ENCODE measurements around the gene REELD1.

DNA sequence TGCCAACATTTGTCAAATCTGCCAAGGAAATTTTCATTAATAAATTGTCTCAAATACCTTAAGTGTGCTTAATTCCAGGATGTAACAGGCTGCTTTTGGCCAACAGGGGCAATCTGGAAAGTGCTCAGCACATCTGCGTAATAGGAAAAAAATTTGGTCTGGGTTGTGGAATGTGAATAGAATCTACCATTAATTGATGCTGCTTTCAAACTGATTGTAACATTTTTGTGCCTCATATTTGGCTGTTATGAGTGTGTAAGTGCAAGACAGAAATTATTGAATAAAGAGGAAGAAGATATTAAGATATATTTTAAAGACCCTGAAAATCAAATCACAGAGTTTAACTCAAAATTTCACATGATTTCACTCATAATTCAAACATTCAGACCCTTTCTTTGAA lies 41.1 kb downstream of the REELD1 start:
- TF ChIP-seq POLR2AphosphoS2 (IDR thresholded peaks at IDR 0.05; ENCODE audit: low read depth, low read length): no peak
- TF ChIP-seq, protein P1, sequence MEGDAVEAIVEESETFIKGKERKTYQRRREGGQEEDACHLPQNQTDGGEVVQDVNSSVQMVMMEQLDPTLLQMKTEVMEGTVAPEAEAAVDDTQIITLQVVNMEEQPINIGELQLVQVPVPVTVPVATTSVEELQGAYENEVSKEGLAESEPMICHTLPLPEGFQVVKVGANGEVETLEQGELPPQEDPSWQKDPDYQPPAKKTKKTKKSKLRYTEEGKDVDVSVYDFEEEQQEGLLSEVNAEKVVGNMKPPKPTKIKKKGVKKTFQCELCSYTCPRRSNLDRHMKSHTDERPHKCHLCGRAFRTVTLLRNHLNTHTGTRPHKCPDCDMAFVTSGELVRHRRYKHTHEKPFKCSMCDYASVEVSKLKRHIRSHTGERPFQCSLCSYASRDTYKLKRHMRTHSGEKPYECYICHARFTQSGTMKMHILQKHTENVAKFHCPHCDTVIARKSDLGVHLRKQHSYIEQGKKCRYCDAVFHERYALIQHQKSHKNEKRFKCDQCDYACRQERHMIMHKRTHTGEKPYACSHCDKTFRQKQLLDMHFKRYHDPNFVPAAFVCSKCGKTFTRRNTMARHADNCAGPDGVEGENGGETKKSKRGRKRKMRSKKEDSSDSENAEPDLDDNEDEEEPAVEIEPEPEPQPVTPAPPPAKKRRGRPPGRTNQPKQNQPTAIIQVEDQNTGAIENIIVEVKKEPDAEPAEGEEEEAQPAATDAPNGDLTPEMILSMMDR (IDR thresholded peaks at IDR 0.05 in 2 of 3, conservative IDR thresholded peaks at IDR 0.05 in 1 of 3; ENCODE audit: control insufficient read depth in 2 of 3, extremely low read depth in 1 of 3, insufficient read depth in 1 of 3, low read depth in 3 of 3, low read length in 3 of 3): no peak
- TF ChIP-seq EED (IDR thresholded peaks at IDR 0.05; ENCODE audit: low read depth): no peak
- no peak for TF ChIP-seq SUPT20H (IDR thresholded peaks at IDR 0.05; ENCODE audit: borderline replicate concordance, control insufficient read depth, low read depth, low read length)
- no peak for TF ChIP-seq CHD2 (IDR thresholded peaks at IDR 0.05; ENCODE audit: borderline replicate concordance, low read depth, low read length)
- no peak for TF ChIP-seq CEBPB (IDR thresholded peaks at IDR 0.05; ENCODE audit: borderline replicate concordance in 1 of 2, low read depth in 2 of 2, low read length in 2 of 2)
- TF ChIP-seq EP300 (IDR thresholded peaks at IDR 0.05; ENCODE audit: borderline replicate concordance in 1 of 2, control insufficient read depth in 1 of 2, low read depth in 2 of 2, low read length in 2 of 2): no peak
- TF ChIP-seq, protein P2, sequence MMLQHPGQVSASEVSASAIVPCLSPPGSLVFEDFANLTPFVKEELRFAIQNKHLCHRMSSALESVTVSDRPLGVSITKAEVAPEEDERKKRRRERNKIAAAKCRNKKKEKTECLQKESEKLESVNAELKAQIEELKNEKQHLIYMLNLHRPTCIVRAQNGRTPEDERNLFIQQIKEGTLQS (IDR thresholded peaks at IDR 0.05; ENCODE audit: borderline replicate concordance, extremely low read depth, low read depth, low read length): no peak
- no peak for TF ChIP-seq SUZ12 (IDR thresholded peaks at IDR 0.05; ENCODE audit: unreplicated experiment)
- no peak for TF ChIP-seq SMAD1 (IDR thresholded peaks at IDR 0.05; ENCODE audit: low read depth, partially characterized antibody)
- no peak for TF ChIP-seq MTA2 (IDR thresholded peaks at IDR 0.05; ENCODE audit: low read depth)
- TF ChIP-seq ZSCAN29 (IDR thresholded peaks at IDR 0.05): no peak
- TF ChIP-seq BACH1 (IDR thresholded peaks at IDR 0.05; ENCODE audit: borderline replicate concordance): no peak
- no peak for TF ChIP-seq CHD4 (IDR thresholded peaks at IDR 0.05)
